HepG2 (cell line): ENCODE measurements around the gene SPATS2. TPM values are rescaled to one million over a fixed set of nuclear protein-coding genes. Genes with fewer than 3 reads are reported as not detected.
A peak's percentile ranks its signal among the peaks of the same experiment; 100 is the strongest.

ENCODE experiments used
- GTF2F1 ChIP-seq: fragments of 150-350 bp; IDR thresholded peaks from 2 replicates; pipeline ENCODE4 v1.6.1; 2014; ENCODE audit warnings: low read length
- HIVEP1 ChIP-seq: sonication (generic); formaldehyde crosslinking; IDR thresholded peaks from 2 replicates; pipeline ENCODE4 v1.4.0; 2020; ENCODE audit warnings: mild to moderate bottlenecking, missing genetic modification reagents
- MIER2 ChIP-seq: IDR thresholded peaks from 2 replicates; pipeline ENCODE4 v1.6.1; 2016; ENCODE audit warnings: missing biosample characterization, missing genetic modification reagents
- MYC ChIP-seq: sonication (generic); formaldehyde crosslinking; IDR thresholded peaks from 2 replicates; pipeline ENCODE4 v1.9.0; 2021; ENCODE audit warnings: missing genetic modification reagents, borderline replicate concordance
- REL ChIP-seq: sonication (generic); formaldehyde crosslinking; conservative IDR thresholded peaks from 2 replicates; pipeline ENCODE4 v1.8.0; 2022; ENCODE audit warnings: mild to moderate bottlenecking, missing genetic modification reagents, moderate library complexity
- SETDB1 ChIP-seq: sonication (generic); formaldehyde crosslinking; IDR thresholded peaks from 2 replicates; pipeline ENCODE4 v1.5.1; 2020; ENCODE audit warnings: missing genetic modification reagents, mild to moderate bottlenecking, borderline replicate concordance
- SMARCC2 ChIP-seq: fragments of 450-650 bp; IDR thresholded peaks from 2 replicates; pipeline ENCODE4 v1.6.1; 2017; ENCODE audit warnings: antibody characterized with exemption, mild to moderate bottlenecking
- TOPORS ChIP-seq: sonication (generic); formaldehyde crosslinking; IDR thresholded peaks from 2 replicates; pipeline ENCODE4 v1.8.0; 2023; ENCODE audit warnings: mild to moderate bottlenecking, missing genetic modification reagents
- ZBTB21 ChIP-seq: sonication (generic); formaldehyde crosslinking; IDR thresholded peaks from 2 replicates; pipeline ENCODE4 v1.4.0; 2020; ENCODE audit warnings: missing genetic modification reagents
- ZFP36L1 ChIP-seq: sonication (generic); formaldehyde crosslinking; IDR thresholded peaks from 2 replicates; pipeline ENCODE4 v1.8.0; 2022; ENCODE audit warnings: mild to moderate bottlenecking, missing genetic modification reagents, moderate library complexity
- ZNF17 ChIP-seq: sonication (generic); formaldehyde crosslinking; IDR thresholded peaks from 2 replicates; pipeline ENCODE4 v1.5.0; 2020; ENCODE audit warnings: mild to moderate bottlenecking, missing genetic modification reagents
- ZNF382 ChIP-seq: sonication (generic); formaldehyde crosslinking; IDR thresholded peaks from 2 replicates; pipeline ENCODE4 v1.5.0; 2020; ENCODE audit warnings: missing genetic modification reagents, mild to moderate bottlenecking, borderline replicate concordance
- ZNF383 ChIP-seq: sonication (generic); formaldehyde crosslinking; IDR thresholded peaks from 2 replicates; pipeline ENCODE4 v1.4.0; 2020; ENCODE audit warnings: missing genetic modification reagents, mild to moderate bottlenecking, borderline replicate concordance
- polyA plus RNA-seq, 8 experiments: library from polyadenylated mRNA; depleted of rRNA in 3 of 8; stranded (reverse) in 7 of 8; unstranded in 1 of 8; fragments of >200 nt; fragmentation: Illumina TruSeq in 4 of 8; extraction: Trizol in 4 of 8; gene quantifications; 2 replicates each; pipeline versions ENCODE4 v1.2.1 to v1.2.3, GENCODE V29; 2011 to 2016; ENCODE audit warnings: low read depth in 4 of 8, missing spikeins in 1 of 8, mixed read lengths in 1 of 8; ENCODE audit not compliant: insufficient read depth in 1 of 8
- total RNA-seq, 5 experiments: library from RNA; depleted of rRNA; stranded (reverse); fragments of >200 nt; fragmentation: Illumina TruSeq; extraction: Trizol; gene quantifications; 2 replicates each; pipeline ENCODE4 v1.2.3, GENCODE V29; 2016; ENCODE audit warnings: low read depth in 1 of 5
- TF ChIP-seq, protein P1 (sequence below): IDR thresholded peaks from 2 replicates; pipeline ENCODE4 v1.6.1; 2016; ENCODE audit warnings: low read depth, control low read depth
- TF ChIP-seq, protein P2 (sequence below): sonication (generic); formaldehyde crosslinking; IDR thresholded peaks from 2 replicates; pipeline ENCODE4 v1.5.1; 2020; ENCODE audit warnings: missing genetic modification reagents, mild to moderate bottlenecking, borderline replicate concordance
- TF ChIP-seq, protein P3 (sequence below): sonication (generic); formaldehyde crosslinking; IDR thresholded peaks from 2 replicates; pipeline ENCODE4 v1.4.0; 2020; ENCODE audit warnings: missing genetic modification reagents
- TF ChIP-seq, protein P4 (sequence below): IDR thresholded peaks from 2 replicates; pipeline ENCODE4 v1.6.1; 2016; ENCODE audit warnings: missing compliant biosample characterization, missing genetic modification reagents, borderline replicate concordance
- TF ChIP-seq, protein P5 (sequence below): fragments of 450-650 bp; IDR thresholded peaks from 2 replicates; pipeline ENCODE4 v1.6.1; 2016

SPATS2 gene
- total and polyA plus RNA-seq, 2 of the 13 experiments (the other 11 are each of a cell fraction or from before 2014, with no cell fraction given): 19.3 to 28.1 TPM

DNA sequence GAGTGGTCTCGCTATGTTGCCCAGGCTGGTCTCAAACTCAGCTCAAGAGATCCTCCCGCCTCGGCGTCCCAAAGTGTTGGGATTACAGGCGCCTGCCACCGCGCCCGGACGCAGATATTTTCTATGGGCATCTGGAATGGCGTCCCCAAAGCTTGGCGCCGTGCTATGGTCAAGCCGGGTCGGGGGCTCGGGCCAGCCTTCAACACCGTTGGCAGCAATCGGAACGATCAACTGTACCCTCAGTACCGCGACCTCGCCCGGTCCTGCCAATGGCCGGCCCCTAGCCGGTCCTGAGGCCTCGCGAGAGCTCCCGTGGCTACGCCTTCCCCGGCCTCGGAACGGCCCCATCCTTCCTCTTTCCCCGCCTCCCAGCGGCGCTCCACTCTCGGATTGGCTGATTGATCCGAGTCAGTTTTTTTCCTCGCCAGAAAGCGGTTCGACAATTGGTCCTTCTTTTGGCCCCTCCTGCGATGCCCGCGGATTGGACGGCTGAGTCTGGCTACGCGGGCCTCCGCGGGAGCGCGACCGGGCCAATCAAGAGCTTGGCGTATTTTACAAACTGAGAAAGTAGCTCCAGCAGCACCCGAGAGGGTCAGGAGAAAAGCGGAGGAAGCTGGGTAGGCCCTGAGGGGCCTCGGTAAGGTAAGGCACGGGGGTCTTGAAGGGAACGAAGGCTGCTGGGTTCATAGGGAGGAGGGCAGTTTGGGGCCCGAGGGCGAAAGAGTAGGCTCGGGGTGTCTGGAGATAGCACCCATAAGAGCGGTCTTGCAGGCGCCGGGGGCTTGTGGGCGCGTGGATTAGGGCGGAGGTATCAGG lies 44.3 kb upstream of the SPATS2 start, which contains the start of gene TROAP (continued):
- TF ChIP-seq, protein P1, sequence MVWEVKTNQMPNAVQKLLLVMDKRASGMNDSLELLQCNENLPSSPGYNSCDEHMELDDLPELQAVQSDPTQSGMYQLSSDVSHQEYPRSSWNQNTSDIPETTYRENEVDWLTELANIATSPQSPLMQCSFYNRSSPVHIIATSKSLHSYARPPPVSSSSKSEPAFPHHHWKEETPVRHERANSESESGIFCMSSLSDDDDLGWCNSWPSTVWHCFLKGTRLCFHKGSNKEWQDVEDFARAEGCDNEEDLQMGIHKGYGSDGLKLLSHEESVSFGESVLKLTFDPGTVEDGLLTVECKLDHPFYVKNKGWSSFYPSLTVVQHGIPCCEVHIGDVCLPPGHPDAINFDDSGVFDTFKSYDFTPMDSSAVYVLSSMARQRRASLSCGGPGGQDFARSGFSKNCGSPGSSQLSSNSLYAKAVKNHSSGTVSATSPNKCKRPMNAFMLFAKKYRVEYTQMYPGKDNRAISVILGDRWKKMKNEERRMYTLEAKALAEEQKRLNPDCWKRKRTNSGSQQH (CRISPR knock-in tag): peak; percentile 98
- no peak for TF ChIP-seq ZNF383
- TF ChIP-seq, protein P2, sequence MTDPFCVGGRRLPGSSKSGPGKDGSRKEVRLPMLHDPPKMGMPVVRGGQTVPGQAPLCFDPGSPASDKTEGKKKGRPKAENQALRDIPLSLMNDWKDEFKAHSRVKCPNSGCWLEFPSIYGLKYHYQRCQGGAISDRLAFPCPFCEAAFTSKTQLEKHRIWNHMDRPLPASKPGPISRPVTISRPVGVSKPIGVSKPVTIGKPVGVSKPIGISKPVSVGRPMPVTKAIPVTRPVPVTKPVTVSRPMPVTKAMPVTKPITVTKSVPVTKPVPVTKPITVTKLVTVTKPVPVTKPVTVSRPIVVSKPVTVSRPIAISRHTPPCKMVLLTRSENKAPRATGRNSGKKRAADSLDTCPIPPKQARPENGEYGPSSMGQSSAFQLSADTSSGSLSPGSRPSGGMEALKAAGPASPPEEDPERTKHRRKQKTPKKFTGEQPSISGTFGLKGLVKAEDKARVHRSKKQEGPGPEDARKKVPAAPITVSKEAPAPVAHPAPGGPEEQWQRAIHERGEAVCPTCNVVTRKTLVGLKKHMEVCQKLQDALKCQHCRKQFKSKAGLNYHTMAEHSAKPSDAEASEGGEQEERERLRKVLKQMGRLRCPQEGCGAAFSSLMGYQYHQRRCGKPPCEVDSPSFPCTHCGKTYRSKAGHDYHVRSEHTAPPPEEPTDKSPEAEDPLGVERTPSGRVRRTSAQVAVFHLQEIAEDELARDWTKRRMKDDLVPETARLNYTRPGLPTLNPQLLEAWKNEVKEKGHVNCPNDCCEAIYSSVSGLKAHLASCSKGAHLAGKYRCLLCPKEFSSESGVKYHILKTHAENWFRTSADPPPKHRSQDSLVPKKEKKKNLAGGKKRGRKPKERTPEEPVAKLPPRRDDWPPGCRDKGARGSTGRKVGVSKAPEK: no peak
- TF ChIP-seq SMARCC2: no peak
- no peak for TF ChIP-seq TOPORS (CRISPR knock-in tag)
- TF ChIP-seq, protein P3, sequence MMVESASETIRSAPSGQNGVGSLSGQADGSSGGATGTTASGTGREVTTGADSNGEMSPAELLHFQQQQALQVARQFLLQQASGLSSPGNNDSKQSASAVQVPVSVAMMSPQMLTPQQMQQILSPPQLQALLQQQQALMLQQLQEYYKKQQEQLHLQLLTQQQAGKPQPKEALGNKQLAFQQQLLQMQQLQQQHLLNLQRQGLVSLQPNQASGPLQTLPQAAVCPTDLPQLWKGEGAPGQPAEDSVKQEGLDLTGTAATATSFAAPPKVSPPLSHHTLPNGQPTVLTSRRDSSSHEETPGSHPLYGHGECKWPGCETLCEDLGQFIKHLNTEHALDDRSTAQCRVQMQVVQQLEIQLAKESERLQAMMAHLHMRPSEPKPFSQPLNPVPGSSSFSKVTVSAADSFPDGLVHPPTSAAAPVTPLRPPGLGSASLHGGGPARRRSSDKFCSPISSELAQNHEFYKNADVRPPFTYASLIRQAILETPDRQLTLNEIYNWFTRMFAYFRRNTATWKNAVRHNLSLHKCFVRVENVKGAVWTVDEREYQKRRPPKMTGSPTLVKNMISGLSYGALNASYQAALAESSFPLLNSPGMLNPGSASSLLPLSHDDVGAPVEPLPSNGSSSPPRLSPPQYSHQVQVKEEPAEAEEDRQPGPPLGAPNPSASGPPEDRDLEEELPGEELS (CRISPR knock-in tag): no peak
- TF ChIP-seq ZNF382 (CRISPR knock-in tag): no peak
- no peak for TF ChIP-seq MIER2 (CRISPR knock-in tag)
- TF ChIP-seq, protein P4, sequence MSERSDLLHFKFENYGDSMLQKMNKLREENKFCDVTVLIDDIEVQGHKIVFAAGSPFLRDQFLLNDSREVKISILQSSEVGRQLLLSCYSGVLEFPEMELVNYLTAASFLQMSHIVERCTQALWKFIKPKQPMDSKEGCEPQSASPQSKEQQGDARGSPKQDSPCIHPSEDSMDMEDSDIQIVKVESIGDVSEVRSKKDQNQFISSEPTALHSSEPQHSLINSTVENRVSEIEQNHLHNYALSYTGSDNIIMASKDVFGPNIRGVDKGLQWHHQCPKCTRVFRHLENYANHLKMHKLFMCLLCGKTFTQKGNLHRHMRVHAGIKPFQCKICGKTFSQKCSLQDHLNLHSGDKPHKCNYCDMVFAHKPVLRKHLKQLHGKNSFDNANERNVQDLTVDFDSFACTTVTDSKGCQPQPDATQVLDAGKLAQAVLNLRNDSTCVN (CRISPR knock-in tag): no peak
- TF ChIP-seq ZBTB21 (CRISPR knock-in tag): no peak
- no peak for TF ChIP-seq GTF2F1
- TF ChIP-seq, protein P5, sequence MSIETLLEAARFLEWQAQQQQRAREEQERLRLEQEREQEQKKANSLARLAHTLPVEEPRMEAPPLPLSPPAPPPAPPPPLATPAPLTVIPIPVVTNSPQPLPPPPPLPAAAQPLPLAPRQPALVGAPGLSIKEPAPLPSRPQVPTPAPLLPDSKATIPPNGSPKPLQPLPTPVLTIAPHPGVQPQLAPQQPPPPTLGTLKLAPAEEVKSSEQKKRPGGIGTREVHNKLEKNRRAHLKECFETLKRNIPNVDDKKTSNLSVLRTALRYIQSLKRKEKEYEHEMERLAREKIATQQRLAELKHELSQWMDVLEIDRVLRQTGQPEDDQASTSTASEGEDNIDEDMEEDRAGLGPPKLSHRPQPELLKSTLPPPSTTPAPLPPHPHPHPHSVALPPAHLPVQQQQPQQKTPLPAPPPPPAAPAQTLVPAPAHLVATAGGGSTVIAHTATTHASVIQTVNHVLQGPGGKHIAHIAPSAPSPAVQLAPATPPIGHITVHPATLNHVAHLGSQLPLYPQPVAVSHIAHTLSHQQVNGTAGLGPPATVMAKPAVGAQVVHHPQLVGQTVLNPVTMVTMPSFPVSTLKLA: peak; percentile 17; the same call in 1 of the 2 replicates
- TF ChIP-seq REL (CRISPR knock-in tag): no peak
- TF ChIP-seq ZNF17 (CRISPR knock-in tag): no peak
- TF ChIP-seq MYC: no peak
- 0 out of 2 replicates have a peak, but pooled peaks have one; percentile 49 for TF ChIP-seq ZFP36L1 (CRISPR knock-in tag)
- TF ChIP-seq HIVEP1 (CRISPR knock-in tag): no peak
- TF ChIP-seq SETDB1 (CRISPR knock-in tag): no peak
